GM12891 (cell line): ENCODE data around the gene PEX3.

Experiments used
- POLR2A ChIP-seq: IDR thresholded peaks from 2 replicates; pipeline ENCODE4 v1.6.1; 2011; ENCODE audit warnings: low read depth, low read length, control low read depth
- SPI1 ChIP-seq: IDR thresholded peaks from 2 replicates; pipeline ENCODE4 v1.6.1; 2011; ENCODE audit warnings: low read depth, low read length, control low read depth
- TAF1 ChIP-seq: IDR thresholded peaks from 2 replicates; pipeline ENCODE4 v1.6.1; 2011; ENCODE audit warnings: low read depth, low read length, control low read depth

DNA sequence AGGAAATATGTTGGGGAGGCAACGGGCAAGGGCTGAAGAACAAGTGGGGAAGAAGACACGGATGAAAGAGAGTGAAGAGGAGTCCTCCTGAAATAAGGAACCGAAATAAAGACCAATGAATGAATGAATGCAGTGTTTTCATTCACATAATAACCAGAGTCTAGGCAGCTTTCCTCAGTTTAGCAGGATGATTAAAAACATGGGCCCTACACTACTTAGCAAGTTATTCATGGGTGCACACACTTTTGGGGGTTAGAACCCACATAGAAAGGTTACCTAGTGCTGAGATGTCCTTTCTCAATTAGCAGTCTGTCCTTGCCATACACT lies 66.8 kb downstream of the PEX3 start:
- TF ChIP-seq POLR2A (no peak), SPI1 (peak; percentile 61), TAF1 (no peak)
